IMR-90 (cell line): Measurements from ENCODE around the gene FCHSD2. TPM values are rescaled to one million over a fixed set of nuclear protein-coding genes. Genes with fewer than 3 reads are reported as not detected.

ENCODE experiments used
- ATAC-seq: fragments of 200-7000 bp; cut with Tn5 transposase; 2 replicates; pipeline ENCODE4 v1.9.1; 2020; ENCODE audit warnings: low read depth, mild to moderate bottlenecking, moderate library complexity
- BruUV-seq: library from RNA; stranded (reverse); fragments of 400-500 nt; replicated peaks from 2 replicates; lab custom pipeline; 2021; lab: Mats Ljungman, UMichigan
- CTCF ChIA-PET: fragments of 300-600 bp; formaldehyde crosslinking; extraction: SDS; loops from one replicate; lab custom pipeline; 2021; ENCODE audit warnings: antibody characterized with exemption; lab: Yijun Ruan, JAX
- POLR2A ChIA-PET: fragments of 300-600 bp; sonication (Branson Sonifier 250); formaldehyde crosslinking; loops from one replicate; lab custom pipeline; 2022; ENCODE audit warnings: antibody characterized with exemption; ENCODE audit not compliant: unreplicated experiment; lab: Charles Lee
- DNase-seq: peaks from one replicate; pipeline ENCODE4 v3.0.0; 2013
- H2AFZ ChIP-seq: replicated peaks from 2 replicates; pipeline ENCODE3; 2013; ENCODE audit warnings: low read length, mild to moderate bottlenecking; ENCODE audit not compliant: poor library complexity
- H2AK5ac ChIP-seq: 2 replicates; pipeline ENCODE4 v1.6.1; 2013; ENCODE audit warnings: low read depth, low read length, inconsistent platforms
- H2AK9ac ChIP-seq: replicated peaks from 2 replicates; pipeline ENCODE3; 2013; ENCODE audit warnings: mild to moderate bottlenecking, low read depth, low read length, moderate library complexity; ENCODE audit not compliant: poor library complexity
- H2BK120ac ChIP-seq: 2 replicates; pipeline ENCODE4 v1.6.1; 2013; ENCODE audit warnings: low read depth, low read length, inconsistent platforms
- H2BK15ac ChIP-seq: 3 replicates; pipeline ENCODE4 v1.6.1; 2013; ENCODE audit warnings: low read depth, low read length, inconsistent platforms
- H2BK20ac ChIP-seq: 2 replicates; pipeline ENCODE4 v1.6.1; 2013; ENCODE audit warnings: low read depth, mild to moderate bottlenecking, inconsistent platforms, low read length, moderate library complexity
- H2BK5ac ChIP-seq: 2 replicates; pipeline ENCODE4 v1.6.1; 2013; ENCODE audit warnings: mild to moderate bottlenecking, low read depth, low read length, inconsistent platforms; ENCODE audit not compliant: poor library complexity, severe bottlenecking
- H3K14ac ChIP-seq: replicated peaks from 2 replicates; pipeline ENCODE4 v1.6.1; 2013; ENCODE audit warnings: low read depth, low read length, inconsistent platforms
- H3K18ac ChIP-seq: 2 replicates; pipeline ENCODE4 v1.6.1; 2013; ENCODE audit warnings: low read depth, low read length, control low read depth
- H3K23ac ChIP-seq: 2 replicates; pipeline ENCODE4 v1.6.1; 2013; ENCODE audit warnings: low read depth, low read length, inconsistent platforms
- H3K27ac ChIP-seq: 2 replicates; pipeline ENCODE4 v1.5.1; 2013; ENCODE audit warnings: mild to moderate bottlenecking, control low read depth, low read length; ENCODE audit not compliant: insufficient read depth
- H3K27me3 ChIP-seq: 2 replicates; pipeline ENCODE4 v1.6.1; 2013; ENCODE audit warnings: low read length; ENCODE audit not compliant: control insufficient read depth, insufficient read depth
- H3K36me3 ChIP-seq: 2 replicates; pipeline ENCODE4 v1.6.1; 2013; ENCODE audit warnings: low read length, mixed read lengths; ENCODE audit not compliant: control insufficient read depth, insufficient read depth
- H3K4ac ChIP-seq: 2 replicates; pipeline ENCODE4 v1.6.1; 2013; ENCODE audit warnings: low read depth, low read length, inconsistent platforms
- H3K4me1 ChIP-seq: 2 replicates; pipeline ENCODE4 v1.6.1; 2013; ENCODE audit warnings: low read length, mixed read lengths; ENCODE audit not compliant: control insufficient read depth, insufficient read depth
- H3K4me2 ChIP-seq: 2 replicates; pipeline ENCODE4 v1.6.1; 2013; ENCODE audit warnings: low read depth, mild to moderate bottlenecking, control low read depth, low read length, moderate library complexity
- H3K4me3 ChIP-seq: 2 replicates; pipeline ENCODE4 v1.5.1; 2013; ENCODE audit warnings: low read depth, mild to moderate bottlenecking, control low read depth, low read length, moderate library complexity; ENCODE audit not compliant: insufficient read depth
- H3K56ac ChIP-seq: 2 replicates; pipeline ENCODE4 v1.6.1; 2013; ENCODE audit warnings: low read length, inconsistent platforms; ENCODE audit not compliant: insufficient read depth; ENCODE audit errors: extremely low read depth
- H3K79me1 ChIP-seq, 2 experiments: 2 replicates each; pipeline ENCODE4 v1.6.1; 2013; ENCODE audit warnings: low read length in 2 of 2, inconsistent platforms in 1 of 2, low read depth in 1 of 2
- H3K9ac ChIP-seq: 2 replicates; pipeline ENCODE4 v1.6.1; 2013; ENCODE audit warnings: low read depth, low read length, control low read depth
- H3K9me1 ChIP-seq: 2 replicates; pipeline ENCODE4 v1.6.1; 2013; ENCODE audit warnings: low read length, inconsistent platforms; ENCODE audit not compliant: insufficient read depth
- H3K9me3 ChIP-seq: 2 replicates; pipeline ENCODE4 v1.6.1; 2013; ENCODE audit warnings: low read length; ENCODE audit not compliant: control insufficient read depth, insufficient read depth
- H4K20me1 ChIP-seq: 2 replicates; pipeline ENCODE4 v1.6.1; 2013; ENCODE audit warnings: low read length, inconsistent platforms; ENCODE audit not compliant: insufficient read depth
- H4K5ac ChIP-seq: 2 replicates; pipeline ENCODE4 v1.6.1; 2013; ENCODE audit warnings: mild to moderate bottlenecking, low read depth, low read length, control low read depth
- H4K8ac ChIP-seq, 2 experiments: 2 replicates each; pipeline ENCODE4 v1.6.1; 2013; ENCODE audit warnings: low read depth in 2 of 2, low read length in 2 of 2, control low read depth in 1 of 2, inconsistent platforms in 1 of 2
- H4K91ac ChIP-seq: 2 replicates; pipeline ENCODE4 v1.6.1; 2013; ENCODE audit warnings: low read depth, low read length, inconsistent platforms; ENCODE audit not compliant: insufficient read depth
- BHLHE40 ChIP-seq: fragments of 150-350 bp; IDR thresholded peaks from 2 replicates; pipeline ENCODE4 v1.6.1; 2016; ENCODE audit warnings: mild to moderate bottlenecking, low read depth, low read length
- CEBPB ChIP-seq: IDR thresholded peaks from 2 replicates; pipeline ENCODE4 v1.6.1; 2012; ENCODE audit warnings: low read depth, low read length, improper control_type of control experiment
- FOS ChIP-seq: fragments of 150-350 bp; IDR thresholded peaks from 2 replicates; pipeline ENCODE4 v1.6.1; 2016; ENCODE audit warnings: low read depth, low read length
- RAD21 ChIP-seq: IDR thresholded peaks from 2 replicates; pipeline ENCODE4 v1.6.1; 2012; ENCODE audit warnings: low read length, improper control_type of control experiment
- RFX5 ChIP-seq: IDR thresholded peaks from 2 replicates; pipeline ENCODE4 v1.8.0; 2012; ENCODE audit warnings: low read depth, mild to moderate bottlenecking, low read length, moderate library complexity
- SMC3 ChIP-seq: fragments of 150-350 bp; IDR thresholded peaks from 2 replicates; pipeline ENCODE4 v1.6.1; 2016; ENCODE audit warnings: low read depth, mild to moderate bottlenecking, antibody characterized with exemption, low read length, moderate library complexity
- WGBS, 2 experiments: methylation state at CpG; one replicate each; pipeline versions ENCODE4 v1.1.5 to v1.1.7; 2013; ENCODE audit warnings: missing lambda C conversion rate in 2 of 2; ENCODE audit not compliant: insufficient read length in 1 of 2; ENCODE audit errors: extremely low coverage in 2 of 2; 5-methylcytosine and 5-hydroxymethylcytosine counted together
- dilution Hi-C: fragments of 300-500 bp; cut with HindIII; formaldehyde crosslinking; loops from one replicate; pipeline ENCODE4 v1.14.3; 2018; ENCODE audit warnings: low sequenced_read_pairs; ENCODE audit not compliant: unreplicated experiment
- in situ Hi-C: fragments of 300-500 bp; cut with MboI; formaldehyde crosslinking; loops from 3 replicates; pipeline ENCODE4 v1.14.3; 2019; ENCODE audit warnings: low sequenced_read_pairs, inconsistent platforms, mixed read lengths
- intact Hi-C: fragments of 100-400 bp; cut with micrococcal nuclease; formaldehyde crosslinking; loops from 2 replicates; pipeline ENCODE4 v1.10.0; 2022
- polyA plus RNA-seq, 3 experiments: library from polyadenylated mRNA; depleted of rRNA; stranded (reverse); fragments of >200 nt; gene quantifications; 2 replicates each; pipeline ENCODE4 v1.2.3, GENCODE V29; 2012; ENCODE audit warnings: low replicate concordance in 1 of 3
- total RNA-seq: library from RNA; depleted of rRNA; stranded (reverse); fragments of >200 nt; gene quantifications from 2 replicates; pipeline ENCODE4 v1.2.3, GENCODE V29; 2012
- TF ChIP-seq, protein P1 (sequence below): conservative IDR thresholded peaks from 2 replicates; pipeline ENCODE4 v1.5.1; 2012; ENCODE audit warnings: mild to moderate bottlenecking, low read depth, low read length, improper control_type of control experiment
- TF ChIP-seq, protein P2 (sequence below): fragments of 150-350 bp; IDR thresholded peaks from 2 replicates; pipeline ENCODE4 v1.6.1; 2016; ENCODE audit warnings: low read depth, mild to moderate bottlenecking, low read length, moderate library complexity, borderline replicate concordance

FCHSD2 gene
- total and polyA plus RNA-seq, 2 of the 4 experiments (the other 2 are of a cell fraction), result 5.9 to 18.7 TPM

DNA sequence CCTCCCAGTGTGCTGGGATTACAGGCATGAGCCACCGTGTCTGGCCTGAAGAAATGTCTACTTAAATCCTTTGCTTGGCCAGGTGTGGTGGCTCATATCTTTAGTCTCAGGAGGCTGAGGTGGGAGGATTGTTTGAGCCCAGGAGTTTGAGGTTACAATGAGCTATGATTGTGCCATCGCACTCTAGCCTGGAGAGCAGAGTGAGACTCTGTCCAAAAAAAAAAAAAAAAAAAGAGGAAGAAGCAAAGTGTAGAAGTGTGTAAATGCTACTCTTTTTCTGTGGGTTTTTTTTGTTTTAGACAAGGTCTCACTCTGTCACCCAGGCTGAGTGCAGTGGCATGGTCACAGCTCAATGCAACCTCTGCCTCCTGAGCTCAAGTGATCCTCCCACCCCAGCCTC lies 334.3 kb downstream of the FCHSD2 start:
- no peak overlapping the region for H2AK5ac ChIP-seq
- H4K8ac ChIP-seq, result no peak overlapping the region
- POLR2A ChIA-PET, result interaction anchor here (0.6 kb wide), 1 partner anchor 9 kb away, joined by 8 read pairs; no protein-coding TSS in a partner anchor
- H2BK120ac ChIP-seq, result no peak overlapping the region
- peaks cover 3% of the 10 kb centered on the region; the same call in 1 of the 2 replicates for H3K36me3 ChIP-seq
- H4K5ac ChIP-seq, result no peak overlapping the region
- WGBS, 2 experiments, result 100% methylated on average over 1 of the region's 2 CpGs; no CpG with 5 or more reads in 1 of the 2 experiments
- no peak overlapping the region for H3K18ac ChIP-seq
- no peak for TF ChIP-seq FOS
- TF ChIP-seq, protein P1, sequence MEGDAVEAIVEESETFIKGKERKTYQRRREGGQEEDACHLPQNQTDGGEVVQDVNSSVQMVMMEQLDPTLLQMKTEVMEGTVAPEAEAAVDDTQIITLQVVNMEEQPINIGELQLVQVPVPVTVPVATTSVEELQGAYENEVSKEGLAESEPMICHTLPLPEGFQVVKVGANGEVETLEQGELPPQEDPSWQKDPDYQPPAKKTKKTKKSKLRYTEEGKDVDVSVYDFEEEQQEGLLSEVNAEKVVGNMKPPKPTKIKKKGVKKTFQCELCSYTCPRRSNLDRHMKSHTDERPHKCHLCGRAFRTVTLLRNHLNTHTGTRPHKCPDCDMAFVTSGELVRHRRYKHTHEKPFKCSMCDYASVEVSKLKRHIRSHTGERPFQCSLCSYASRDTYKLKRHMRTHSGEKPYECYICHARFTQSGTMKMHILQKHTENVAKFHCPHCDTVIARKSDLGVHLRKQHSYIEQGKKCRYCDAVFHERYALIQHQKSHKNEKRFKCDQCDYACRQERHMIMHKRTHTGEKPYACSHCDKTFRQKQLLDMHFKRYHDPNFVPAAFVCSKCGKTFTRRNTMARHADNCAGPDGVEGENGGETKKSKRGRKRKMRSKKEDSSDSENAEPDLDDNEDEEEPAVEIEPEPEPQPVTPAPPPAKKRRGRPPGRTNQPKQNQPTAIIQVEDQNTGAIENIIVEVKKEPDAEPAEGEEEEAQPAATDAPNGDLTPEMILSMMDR, result no peak
- no peak for TF ChIP-seq SMC3
- no peak for TF ChIP-seq RFX5
- no peak for TF ChIP-seq RAD21
- TF ChIP-seq, protein P2, sequence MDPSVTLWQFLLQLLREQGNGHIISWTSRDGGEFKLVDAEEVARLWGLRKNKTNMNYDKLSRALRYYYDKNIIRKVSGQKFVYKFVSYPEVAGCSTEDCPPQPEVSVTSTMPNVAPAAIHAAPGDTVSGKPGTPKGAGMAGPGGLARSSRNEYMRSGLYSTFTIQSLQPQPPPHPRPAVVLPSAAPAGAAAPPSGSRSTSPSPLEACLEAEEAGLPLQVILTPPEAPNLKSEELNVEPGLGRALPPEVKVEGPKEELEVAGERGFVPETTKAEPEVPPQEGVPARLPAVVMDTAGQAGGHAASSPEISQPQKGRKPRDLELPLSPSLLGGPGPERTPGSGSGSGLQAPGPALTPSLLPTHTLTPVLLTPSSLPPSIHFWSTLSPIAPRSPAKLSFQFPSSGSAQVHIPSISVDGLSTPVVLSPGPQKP, result no peak
- no peak for TF ChIP-seq CEBPB
- no peak for TF ChIP-seq BHLHE40
- H2BK20ac ChIP-seq, result no peak overlapping the region
- intact Hi-C loops (no loop called here), in situ Hi-C loops (no loop called here), dilution Hi-C loops (no loop called here)
- H3K79me1 ChIP-seq, result peaks cover 4 to 22% of the 10 kb centered on the region in 2 experiments; a peak in 3 of 4 replicates
- H3K9me3 ChIP-seq, result no peaks in the 10 kb centered on the region
- no peak overlapping the region for H3K4me3 ChIP-seq
- H4K20me1 ChIP-seq, result no peaks in the 10 kb centered on the region
- no peak overlapping the region for H3K27ac ChIP-seq
- H3K4me2 ChIP-seq, result no peak overlapping the region
- DNase-seq (no peak), ATAC-seq (no peak)
- no peaks in the 10 kb centered on the region for H3K27me3 ChIP-seq
- no peak overlapping the region for H3K23ac ChIP-seq
- no peak overlapping the region for H2BK5ac ChIP-seq
- no peak overlapping the region for H4K91ac ChIP-seq
- H3K9ac ChIP-seq, result no peak overlapping the region
- no peak overlapping the region for H2BK15ac ChIP-seq
- no peak overlapping the region for H3K14ac ChIP-seq
- no peak overlapping the region for H3K56ac ChIP-seq
- H3K4ac ChIP-seq, result no peak overlapping the region
- H2AK9ac ChIP-seq, result no peak overlapping the region
- peaks cover 12% of the 10 kb centered on the region for H3K4me1 ChIP-seq
- peaks cover 9% of the 10 kb centered on the region; the same call in 1 of the 2 replicates for H3K9me1 ChIP-seq
- no peak overlapping the region for H2AFZ ChIP-seq
- no TSS peak for BruUV-seq
- CTCF ChIA-PET, result interaction anchor here (0.9 kb wide), 1 partner anchor 370 kb away, joined by 3 read pairs; no protein-coding TSS in a partner anchor
